Measurements from ENCODE around the gene KNL1.

The KNL1 gene

GRCh38 chr15:40595773-40596172 is 1.7 kb downstream of the KNL1 start:
- no peak overlapping the region for H3K27ac ChIP-seq
- H3K4me3 ChIP-seq, result no peak overlapping the region
- no peak for DNase-seq (ENCODE audit: low spot score)
- no peak for TF ChIP-seq CTCF (IDR thresholded peaks at IDR 0.05)

GRCh38 chr15:40597024-40597423 is 3.0 kb downstream of the KNL1 start:
- TF ChIP-seq CTCF (IDR thresholded peaks at IDR 0.05), result no peak
- Histone ChIP-seq H3K4me3 (no peak overlapping the region), H3K27ac (no peak overlapping the region)
- DNase-seq (ENCODE audit: low spot score), result no peak

- DNase-seq (ENCODE audit: low spot score), result no peak
- no peak for TF ChIP-seq CTCF (IDR thresholded peaks at IDR 0.05)
- no peak overlapping the region for H3K4me3 ChIP-seq
- H3K27ac ChIP-seq, result no peak overlapping the region
These were observed 4.1 kb downstream of the KNL1 start for GRCh38 chr15:40598126-40598525.

- no peak for DNase-seq (ENCODE audit: low spot score)
- Histone ChIP-seq H3K4me3 (no peak overlapping the region), H3K27ac (no peak overlapping the region)
- no peak for TF ChIP-seq CTCF (IDR thresholded peaks at IDR 0.05)
These were observed 4.6 kb downstream of the KNL1 start for GRCh38 chr15:40598672-40599071.

- no peak for TF ChIP-seq CTCF (IDR thresholded peaks at IDR 0.05)
- no peak for DNase-seq (ENCODE audit: low spot score)
- no peak overlapping the region for H3K4me3 ChIP-seq
- no peak overlapping the region for H3K27ac ChIP-seq
These were observed 6.9 kb downstream of the KNL1 start for GRCh38 chr15:40600956-40601355.

GRCh38 chr15:40603935-40604334 is 9.9 kb downstream of the KNL1 start:
- Histone ChIP-seq H3K4me3 (no peak overlapping the region), H3K27ac (no peak overlapping the region)
- TF ChIP-seq CTCF (IDR thresholded peaks at IDR 0.05), result no peak
- DNase-seq (ENCODE audit: low spot score), result no peak

GRCh38 chr15:40613080-40613479 is 19.0 kb downstream of the KNL1 start:
- Histone ChIP-seq H3K4me3 (no peak overlapping the region), H3K27ac (no peak overlapping the region)
- DNase-seq (ENCODE audit: low spot score), result no peak
- no peak for TF ChIP-seq CTCF (IDR thresholded peaks at IDR 0.05)
